ENCODE data around the gene RASSF5.

DNA sequence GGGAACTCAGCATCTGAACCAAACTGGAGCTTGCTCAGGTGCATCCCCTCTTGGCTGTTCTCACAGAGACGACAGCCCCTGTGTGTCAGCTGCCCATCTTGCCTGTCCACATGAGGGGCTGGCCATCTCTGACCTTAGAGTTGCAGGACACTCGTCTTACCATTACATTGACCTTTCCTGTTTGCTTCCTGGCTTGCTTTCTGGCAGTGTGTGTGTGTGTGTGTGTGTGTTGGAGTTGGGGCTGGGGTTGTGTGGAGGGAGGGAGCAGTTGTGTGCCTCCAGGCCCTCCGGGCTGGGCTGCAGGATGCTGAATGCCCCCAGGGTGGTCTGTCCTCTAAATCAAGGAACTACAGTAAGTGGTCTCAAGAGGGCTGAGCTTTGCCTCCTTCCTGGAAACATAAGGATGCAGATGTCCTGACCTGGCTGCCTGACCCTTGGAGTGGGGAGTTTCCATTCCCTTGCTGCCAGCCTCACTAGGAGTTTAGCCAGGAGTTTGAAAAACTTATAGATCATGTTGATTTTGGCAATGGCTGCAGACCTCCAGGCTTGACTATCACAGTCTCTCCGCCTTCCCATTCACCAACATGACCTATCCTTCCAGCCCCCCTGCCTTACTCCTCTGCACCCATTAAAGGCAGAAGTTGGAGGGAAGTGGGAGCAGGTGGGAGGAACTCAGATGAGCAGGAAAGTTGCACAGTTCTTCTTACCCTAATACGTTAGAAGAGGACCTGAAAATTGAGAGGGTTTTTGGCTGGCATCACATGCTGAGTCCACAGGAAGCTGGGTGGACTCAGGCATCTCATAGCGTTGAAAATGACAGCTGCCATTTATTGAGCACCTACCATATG lies 19.0 kb downstream of the RASSF5 start:
- TF ChIP-seq POLR2AphosphoS5 (IDR thresholded peaks at IDR 0.05) (no peak), CTCF (IDR thresholded peaks at IDR 0.05) (no peak), EP300 (IDR thresholded peaks at IDR 0.05; ENCODE audit: low read depth) (no peak), POLR2A (IDR thresholded peaks at IDR 0.05) (no peak)

All from transverse colon (tissue), 4 donors.